ENCODE measurements around the gene HIF3A.

- TF ChIP-seq CTCF (IDR thresholded peaks at IDR 0.05) (no peak), POLR2A (IDR thresholded peaks at IDR 0.05) (no peak)
These were observed 88.8 kb downstream of the HIF3A start for GRCh38 chr19:46385636-46386035.
